ENCODE results near the gene TMEM139.
A peak's percentile ranks its signal among the peaks of the same experiment; 100 is the strongest.
"Not testable (repeated sequence)": the region's sequence is repeated elsewhere in the genome, so short reads cannot be mapped to it uniquely, and the experiment has no call there.

Gene TMEM139

GRCh38 chr7:143289888-143290287 is 5.1 kb downstream of the TMEM139 start:
- not testable (repeated sequence) for DNase-seq

GRCh38 chr7:143290293-143290692 is 5.5 kb downstream of the TMEM139 start:
- no peak for DNase-seq

DNA sequence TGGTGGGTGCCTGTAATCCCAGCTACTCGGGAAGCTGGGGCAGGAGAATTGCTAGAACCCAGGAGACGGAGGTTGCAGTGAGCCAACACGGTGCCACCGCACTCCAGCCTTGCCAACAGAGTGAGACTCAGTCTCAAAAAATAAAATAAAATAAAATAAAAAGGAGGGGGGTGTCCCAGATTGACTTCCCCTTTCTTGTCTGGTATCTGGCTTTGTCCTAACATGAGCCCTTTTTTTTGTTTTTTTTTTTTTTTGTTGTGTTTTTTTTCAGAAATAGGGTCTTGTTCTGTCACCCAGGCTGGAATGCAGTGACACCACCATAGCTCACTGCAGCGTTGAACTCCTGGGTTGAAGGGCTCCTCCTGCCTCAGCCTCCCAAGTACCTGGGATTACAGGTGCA is 8.1 kb downstream of the TMEM139 start:
- no peak for DNase-seq

GRCh38 chr7:143295870-143296269 is 11.1 kb downstream of the TMEM139 start:
- DNase-seq, result no peak

- no peak for DNase-seq
Observed at GRCh38 chr7:143296686-143297085, 11.9 kb downstream of the TMEM139 start.

DNA sequence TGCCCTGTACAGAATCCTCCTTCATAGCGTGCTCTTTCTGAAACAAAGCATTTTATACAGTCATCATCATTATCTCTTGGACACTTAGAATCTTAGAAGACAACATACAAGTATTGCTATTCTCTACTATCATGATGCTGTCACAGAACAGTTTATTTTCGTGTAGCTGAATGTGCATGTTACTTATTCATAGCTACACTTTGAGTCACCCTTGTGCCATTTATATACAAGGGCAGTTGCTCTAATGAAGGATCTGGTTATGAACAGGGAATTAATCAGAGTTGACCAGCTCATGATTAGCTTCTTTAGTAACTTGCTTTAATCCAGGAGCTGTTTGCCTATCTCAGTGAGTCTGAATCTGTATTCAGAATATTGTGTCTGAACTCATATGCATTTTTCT is 14.6 kb downstream of the TMEM139 start:
- no peak for DNase-seq

DNA sequence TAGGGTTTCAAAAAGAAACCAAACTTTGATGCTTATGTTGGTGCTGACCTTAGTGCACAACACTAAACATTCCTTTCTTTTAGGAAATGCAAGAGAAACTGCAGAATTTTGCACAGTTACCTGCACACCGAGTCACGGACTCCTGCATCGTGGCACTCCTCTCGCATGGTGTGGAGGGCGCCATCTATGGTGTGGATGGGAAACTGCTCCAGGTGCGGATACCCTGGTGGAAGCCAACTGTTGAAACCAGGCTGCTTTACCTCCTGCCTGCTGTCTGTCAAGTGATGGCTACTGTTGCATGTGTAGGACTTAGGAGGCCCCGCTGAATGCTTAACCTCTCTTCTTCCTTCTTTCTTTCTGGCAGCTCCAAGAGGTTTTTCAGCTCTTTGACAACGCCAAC is 15.1 kb downstream of the TMEM139 start:
- peak; percentile 66 for DNase-seq

- DNase-seq, result no peak
Observed at GRCh38 chr7:143300959-143301935, 16.5 kb downstream of the TMEM139 start.

DNA sequence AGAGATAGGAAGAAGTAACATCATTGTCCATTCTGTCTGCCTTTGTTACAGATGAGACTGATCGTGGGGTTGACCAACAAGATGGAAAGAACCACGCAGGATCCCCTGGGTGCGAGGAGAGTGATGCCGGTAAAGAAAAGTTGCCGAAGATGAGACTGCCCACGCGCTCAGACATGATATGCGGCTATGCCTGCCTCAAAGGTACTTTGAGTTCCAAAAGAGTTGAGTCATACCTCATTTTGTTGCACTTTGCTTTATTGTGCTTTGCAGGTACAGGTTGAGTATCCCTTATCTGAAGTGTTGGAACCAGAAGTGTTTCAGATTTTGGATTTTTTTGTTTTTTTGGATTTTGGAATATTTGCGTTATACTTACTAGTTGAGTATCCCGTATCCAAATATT is 19.0 kb downstream of the TMEM139 start:
- no peak for DNase-seq

GRCh38 chr7:143304938-143305337 is 20.2 kb downstream of the TMEM139 start:
- no peak for DNase-seq

DNA sequence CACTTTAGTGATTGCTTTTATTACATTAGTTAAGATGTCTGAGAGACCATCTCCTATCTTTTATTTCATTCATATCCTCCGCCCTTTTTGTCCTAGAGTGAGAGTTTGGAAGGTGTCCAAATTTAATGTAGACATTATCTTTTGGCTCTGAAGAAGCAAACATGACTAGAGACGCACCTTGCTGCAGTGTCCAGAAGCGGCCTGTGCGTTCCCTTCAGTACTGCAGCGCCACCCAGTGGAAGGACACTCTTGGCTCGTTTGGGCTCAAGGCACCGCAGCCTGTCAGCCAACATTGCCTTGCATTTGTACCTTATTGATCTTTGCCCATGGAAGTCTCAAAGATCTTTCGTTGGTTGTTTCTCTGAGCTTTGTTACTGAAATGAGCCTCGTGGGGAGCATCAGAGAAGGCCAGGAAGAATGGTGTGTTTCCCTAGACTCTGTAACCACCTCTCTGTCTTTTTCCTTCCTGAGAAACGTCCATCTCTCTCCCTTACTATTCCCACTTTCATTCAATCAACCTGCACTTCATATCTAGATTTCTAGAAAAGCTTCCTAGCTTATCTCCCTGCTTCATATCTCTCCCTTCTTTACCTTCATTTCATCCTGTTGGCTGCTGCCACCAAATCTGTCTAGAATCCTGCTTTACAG is 20.8 kb downstream of the TMEM139 start:
- peak; percentile 76 for DNase-seq

- no peak for DNase-seq
Observed at GRCh38 chr7:143308632-143309031, 23.9 kb downstream of the TMEM139 start.

GRCh38 chr7:143314127-143314526 is 29.4 kb downstream of the TMEM139 start:
- no peak for DNase-seq

- no peak for DNase-seq
Observed at GRCh38 chr7:143315776-143316175, 31.0 kb downstream of the TMEM139 start, which contains the start of gene CLCN1. Gene CLCN1, plus strand, starts transcription at chr7:143316111. Its CDS starts 102 bp downstream, at chr7:143316213.

- DNase-seq, result no peak
Observed at GRCh38 chr7:143316492-143316891, 31.7 kb downstream of the TMEM139 start.

DNA sequence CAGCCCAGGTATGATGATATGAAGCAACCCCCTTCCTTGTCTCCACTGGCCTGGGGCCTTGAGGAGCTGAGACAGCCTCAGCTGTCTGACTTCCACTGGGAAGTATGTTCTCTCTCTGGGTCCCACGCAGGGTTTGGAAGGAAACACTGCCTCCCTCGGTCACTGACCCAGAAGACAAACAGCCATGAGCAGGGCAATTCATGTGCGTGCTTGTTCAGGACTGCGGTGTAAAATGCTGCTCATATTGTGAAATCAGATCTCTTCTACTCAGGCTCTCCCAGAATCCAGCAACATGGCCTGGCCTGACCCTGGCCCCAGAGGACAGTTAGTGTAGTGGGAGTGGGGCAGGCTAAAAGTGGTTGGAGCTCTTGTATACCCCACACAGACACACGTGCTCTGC is 33.9 kb downstream of the TMEM139 start:
- DNase-seq, result no peak

DNA sequence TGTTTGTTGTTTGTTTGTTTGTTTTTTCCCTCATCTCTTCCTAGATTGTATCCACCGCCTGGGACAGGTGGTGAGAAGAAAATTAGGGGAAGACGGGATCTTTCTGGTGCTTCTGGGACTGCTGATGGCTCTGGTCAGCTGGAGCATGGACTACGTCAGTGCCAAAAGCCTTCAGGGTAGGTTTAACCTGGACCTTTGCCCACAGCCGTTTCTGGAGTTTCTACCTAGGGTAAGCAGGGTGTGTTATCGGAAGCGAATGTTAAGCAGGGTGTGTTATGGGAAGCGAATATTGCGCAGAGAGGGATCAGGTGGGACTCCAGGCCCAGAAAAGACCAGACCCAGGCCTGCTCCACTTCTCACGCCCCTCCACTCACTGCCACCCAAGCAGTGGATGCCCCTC is 35.9 kb downstream of the TMEM139 start:
- DNase-seq, result no peak

DNA sequence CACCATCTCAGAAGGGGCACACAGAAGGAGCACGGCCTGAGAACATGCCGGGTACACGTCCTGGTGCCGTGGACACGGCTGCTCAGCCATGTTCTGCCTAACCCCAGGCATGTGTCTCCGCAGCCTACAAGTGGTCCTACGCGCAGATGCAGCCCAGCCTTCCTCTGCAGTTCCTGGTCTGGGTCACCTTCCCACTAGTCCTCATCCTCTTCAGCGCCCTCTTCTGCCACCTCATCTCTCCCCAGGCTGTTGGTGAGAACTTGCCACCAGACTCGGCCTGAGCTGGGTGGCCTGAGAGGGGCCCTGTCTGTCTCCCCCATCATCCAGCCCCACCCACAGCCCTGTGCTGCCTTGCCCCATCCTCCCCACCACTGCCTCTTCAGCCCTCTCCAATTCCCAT is 36.5 kb downstream of the TMEM139 start:
- DNase-seq, result no peak

- no peak for DNase-seq
Observed at GRCh38 chr7:143321734-143322133, 37.0 kb downstream of the TMEM139 start.

- DNase-seq, result no peak
Observed at GRCh38 chr7:143322760-143323633, 38.2 kb downstream of the TMEM139 start.

DNA sequence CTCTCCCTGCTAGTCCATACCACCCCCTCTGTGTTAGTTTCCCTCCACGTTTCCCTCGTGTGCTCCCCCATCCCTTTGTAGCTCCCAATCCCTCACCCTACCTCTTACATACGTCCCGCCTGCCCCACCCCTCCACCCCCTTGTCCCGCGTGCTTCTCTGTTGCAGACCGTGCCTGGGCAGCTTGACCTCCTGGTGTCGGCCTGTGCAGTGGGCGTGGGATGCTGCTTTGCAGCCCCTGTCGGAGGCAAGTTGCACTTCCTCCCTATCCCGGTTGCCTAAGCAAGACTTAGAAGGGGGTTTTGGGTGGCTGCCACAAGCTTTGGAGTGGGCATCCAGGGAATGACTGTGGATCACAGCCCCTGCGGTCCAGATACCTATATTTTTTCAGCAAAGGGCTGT is 38.9 kb downstream of the TMEM139 start:
- no peak for DNase-seq

DNA sequence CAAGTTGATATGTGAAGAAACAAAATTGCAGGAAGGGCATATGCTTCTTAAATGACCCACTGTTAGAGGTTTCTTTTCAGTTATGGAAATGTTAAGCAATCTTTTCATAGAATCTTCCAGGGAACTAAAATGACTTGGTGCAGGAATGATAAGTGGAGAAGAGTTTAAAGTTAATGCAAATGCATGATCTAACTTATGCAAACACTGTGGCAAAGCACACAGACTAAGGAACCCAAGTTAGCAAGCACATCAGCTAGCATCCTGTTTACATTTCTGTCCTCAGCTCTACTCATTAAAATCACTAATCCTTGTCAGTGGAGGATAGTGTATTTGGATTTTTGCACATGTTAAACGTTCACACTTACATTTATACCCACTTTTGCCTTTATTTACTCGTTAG is 40.5 kb downstream of the TMEM139 start:
- DNase-seq, result no peak

DNA sequence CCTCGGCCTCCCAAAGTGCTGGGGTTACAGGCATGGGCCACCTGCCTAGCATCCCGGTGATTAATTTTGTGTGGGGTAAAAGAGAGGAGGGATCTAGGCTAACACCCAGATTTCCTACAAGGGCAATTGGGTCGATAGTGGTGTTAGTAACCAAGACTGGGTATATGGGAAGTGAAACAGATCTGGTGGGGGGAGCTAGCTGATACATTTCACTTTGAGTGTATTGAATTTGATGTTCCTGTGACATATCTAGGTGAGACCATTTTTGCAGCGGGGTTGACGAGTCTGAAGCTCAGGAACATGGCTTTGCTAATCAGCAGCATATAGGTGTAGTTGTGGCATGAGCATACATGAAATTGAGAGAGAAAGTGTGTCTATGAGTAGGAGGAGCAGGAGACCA is 43.1 kb downstream of the TMEM139 start:
- DNase-seq, result no peak

All from activated naive CD4-positive, alpha-beta T cell treated with Interleukin-2 at 50 U/mL for 16 hours (primary cell).